HG03442 (cell line): Measurements from ENCODE around the gene IL9.
"Not testable (repeated sequence)": the region's sequence is repeated elsewhere in the genome, so short reads cannot be mapped to it uniquely, and the experiment has no call there.

ENCODE experiments used
- ATAC-seq: cut with Tn5 transposase; IDR thresholded peaks from one replicate; pipeline ENCODE4 v1.9.1; 2021; ENCODE audit warnings: mild to moderate bottlenecking, moderate library complexity; ENCODE audit not compliant: unreplicated experiment

Gene IL9

GRCh38 chr5:135871268-135871915 is 24.2 kb downstream of the IL9 start:
- no peak for ATAC-seq

- no peak for ATAC-seq
Observed at GRCh38 chr5:135869935-135870334, 25.7 kb downstream of the IL9 start.

GRCh38 chr5:135869276-135869675 is 26.4 kb downstream of the IL9 start:
- no peak for ATAC-seq

GRCh38 chr5:135868681-135869080 is 27.0 kb downstream of the IL9 start:
- ATAC-seq, result no peak

GRCh38 chr5:135867599-135867998 is 28.0 kb downstream of the IL9 start:
- ATAC-seq, result no peak

- ATAC-seq, result no peak
Observed at GRCh38 chr5:135866016-135866415, 29.6 kb downstream of the IL9 start.

GRCh38 chr5:135864503-135865435 is 30.9 kb downstream of the IL9 start:
- no peak for ATAC-seq

GRCh38 chr5:135862744-135863143 is 32.9 kb downstream of the IL9 start:
- no peak for ATAC-seq

- no peak for ATAC-seq
Observed at GRCh38 chr5:135862086-135862485, 33.6 kb downstream of the IL9 start.

- no peak for ATAC-seq
Observed at GRCh38 chr5:135861641-135862040, 34.0 kb downstream of the IL9 start.

- ATAC-seq, result no peak
Observed at GRCh38 chr5:135859641-135860040, 36.0 kb downstream of the IL9 start.

GRCh38 chr5:135859186-135859585 is 36.5 kb downstream of the IL9 start:
- ATAC-seq, result not testable (repeated sequence)

GRCh38 chr5:135857630-135858311 is 37.9 kb downstream of the IL9 start:
- ATAC-seq, result no peak

- ATAC-seq, result no peak
Observed at GRCh38 chr5:135851915-135852845, 43.5 kb downstream of the IL9 start.

- no peak for ATAC-seq
Observed at GRCh38 chr5:135851186-135851914, 44.3 kb downstream of the IL9 start.

GRCh38 chr5:135850671-135851070 is 45.0 kb downstream of the IL9 start:
- ATAC-seq, result no peak

GRCh38 chr5:135850231-135850630 is 45.4 kb downstream of the IL9 start:
- ATAC-seq, result no peak

GRCh38 chr5:135847976-135848375 is 47.7 kb downstream of the IL9 start:
- ATAC-seq, result no peak

GRCh38 chr5:135846311-135846710 is 49.3 kb downstream of the IL9 start:
- no peak for ATAC-seq
